HepG2 (cell line): ENCODE data around the gene FGF21. TPM values are rescaled to one million over a fixed set of nuclear protein-coding genes. Genes with fewer than 3 reads are reported as not detected.

Experiments
- CEBPG ChIP-seq: IDR thresholded peaks from 2 replicates; pipeline ENCODE4 v1.6.1; 2016
- EED ChIP-seq: sonication (generic); formaldehyde crosslinking; IDR thresholded peaks from 2 replicates; pipeline ENCODE4 v1.5.0; 2020; ENCODE audit warnings: mild to moderate bottlenecking, missing genetic modification reagents
- NFATC3 ChIP-seq: sonication (generic); formaldehyde crosslinking; IDR thresholded peaks from 2 replicates; pipeline ENCODE4 v1.5.1; 2020; ENCODE audit warnings: mild to moderate bottlenecking, missing genetic modification reagents
- ONECUT2 ChIP-seq: sonication (generic); formaldehyde crosslinking; IDR thresholded peaks from 2 replicates; pipeline ENCODE4 v1.4.0; 2020; ENCODE audit warnings: missing genetic modification reagents
- POLR2G ChIP-seq: fragments of 200-400 bp; formaldehyde crosslinking; IDR thresholded peaks from 2 replicates; pipeline ENCODE4 v1.6.1; 2018; ENCODE audit warnings: mild to moderate bottlenecking, low read depth, low read length, moderate library complexity
- RCOR2 ChIP-seq: IDR thresholded peaks from 2 replicates; pipeline ENCODE4 v1.6.1; 2016; ENCODE audit warnings: missing biosample characterization, missing genetic modification reagents
- REXO4 ChIP-seq: sonication (generic); formaldehyde crosslinking; IDR thresholded peaks from 2 replicates; pipeline ENCODE4 v1.8.0; 2022; ENCODE audit warnings: missing genetic modification reagents, mild to moderate bottlenecking, borderline replicate concordance
- RORA ChIP-seq: sonication (generic); formaldehyde crosslinking; IDR thresholded peaks from 2 replicates; pipeline ENCODE4 v1.5.0; 2020; ENCODE audit warnings: mild to moderate bottlenecking, missing genetic modification reagents, moderate library complexity
- SAFB2 ChIP-seq: sonication (generic); formaldehyde crosslinking; IDR thresholded peaks from 2 replicates; pipeline ENCODE4 v1.5.1; 2020; ENCODE audit warnings: missing genetic modification reagents, low read depth, mild to moderate bottlenecking, borderline replicate concordance
- SKI ChIP-seq: fragments of 450-650 bp; IDR thresholded peaks from one replicate; pipeline ENCODE4 v1.6.1; 2018; ENCODE audit warnings: mild to moderate bottlenecking; ENCODE audit not compliant: partially characterized antibody
- ZBTB7A ChIP-seq: sonication (generic); formaldehyde crosslinking; IDR thresholded peaks from 2 replicates; pipeline ENCODE4 v1.8.0; 2022; ENCODE audit warnings: mild to moderate bottlenecking, missing genetic modification reagents
- ZFAT ChIP-seq: sonication (generic); formaldehyde crosslinking; conservative IDR thresholded peaks from 2 replicates; pipeline ENCODE4 v1.8.1; 2023; ENCODE audit warnings: missing genetic modification reagents, inconsistent platforms
- ZNF101 ChIP-seq: sonication (generic); formaldehyde crosslinking; IDR thresholded peaks from 2 replicates; pipeline ENCODE4 v1.4.0; 2020; ENCODE audit warnings: mild to moderate bottlenecking, low read depth, missing genetic modification reagents, borderline replicate concordance
- ZNF550 ChIP-seq: sonication (generic); formaldehyde crosslinking; IDR thresholded peaks from 2 replicates; pipeline ENCODE4 v1.4.0; 2020; ENCODE audit warnings: mild to moderate bottlenecking, missing genetic modification reagents, borderline replicate concordance
- ZNF777 ChIP-seq: sonication (generic); formaldehyde crosslinking; IDR thresholded peaks from 2 replicates; pipeline ENCODE4 v1.4.0; 2020; ENCODE audit warnings: missing genetic modification reagents
- ZNF891 ChIP-seq: sonication (generic); formaldehyde crosslinking; IDR thresholded peaks from 2 replicates; pipeline ENCODE4 v1.5.0; 2020; ENCODE audit warnings: mild to moderate bottlenecking, missing genetic modification reagents
- polyA plus RNA-seq, 8 experiments: library from polyadenylated mRNA; depleted of rRNA in 3 of 8; stranded (reverse) in 7 of 8; unstranded in 1 of 8; fragments of >200 nt; fragmentation: Illumina TruSeq in 4 of 8; extraction: Trizol in 4 of 8; gene quantifications; 2 replicates each; pipeline versions ENCODE4 v1.2.1 to v1.2.3, GENCODE V29; 2011 to 2016; ENCODE audit warnings: low read depth in 4 of 8, missing spikeins in 1 of 8, mixed read lengths in 1 of 8; ENCODE audit not compliant: insufficient read depth in 1 of 8
- total RNA-seq, 5 experiments: library from RNA; depleted of rRNA; stranded (reverse); fragments of >200 nt; fragmentation: Illumina TruSeq; extraction: Trizol; gene quantifications; 2 replicates each; pipeline ENCODE4 v1.2.3, GENCODE V29; 2016; ENCODE audit warnings: low read depth in 1 of 5
- TF ChIP-seq, protein P1 (sequence below): sonication (generic); formaldehyde crosslinking; IDR thresholded peaks from 2 replicates; pipeline ENCODE4 v1.8.0; 2022; ENCODE audit warnings: missing genetic modification reagents, mild to moderate bottlenecking, borderline replicate concordance
- TF ChIP-seq, protein P2 (sequence below): sonication (generic); formaldehyde crosslinking; IDR thresholded peaks from 2 replicates; pipeline ENCODE4 v1.5.0; 2020; ENCODE audit warnings: mild to moderate bottlenecking, missing genetic modification reagents
- TF ChIP-seq, protein P3 (sequence below): sonication (generic); formaldehyde crosslinking; IDR thresholded peaks from 2 replicates; pipeline ENCODE4 v1.4.0; 2020; ENCODE audit warnings: missing genetic modification reagents, borderline replicate concordance
- TF ChIP-seq, protein P4 (sequence below), 2 experiments: sonication (generic) in 1 of 2; formaldehyde crosslinking in 1 of 2; IDR thresholded peaks; 2 replicates each; pipeline versions ENCODE4 v1.4.0 to v1.6.1; 2018 to 2020; ENCODE audit warnings: missing genetic modification reagents in 2 of 2, borderline replicate concordance in 1 of 2, low read depth in 1 of 2, mild to moderate bottlenecking in 1 of 2, missing biosample characterization in 1 of 2
- TF ChIP-seq, protein P5 (sequence below): IDR thresholded peaks from 2 replicates; pipeline ENCODE4 v1.6.1; 2016; ENCODE audit warnings: mild to moderate bottlenecking, missing biosample characterization, missing genetic modification reagents

Gene FGF21
- total and polyA plus RNA-seq, 2 of the 13 experiments (the other 11 are each of a cell fraction or from before 2014, with no cell fraction given) = 0.17 TPM; not detected in 1

DNA sequence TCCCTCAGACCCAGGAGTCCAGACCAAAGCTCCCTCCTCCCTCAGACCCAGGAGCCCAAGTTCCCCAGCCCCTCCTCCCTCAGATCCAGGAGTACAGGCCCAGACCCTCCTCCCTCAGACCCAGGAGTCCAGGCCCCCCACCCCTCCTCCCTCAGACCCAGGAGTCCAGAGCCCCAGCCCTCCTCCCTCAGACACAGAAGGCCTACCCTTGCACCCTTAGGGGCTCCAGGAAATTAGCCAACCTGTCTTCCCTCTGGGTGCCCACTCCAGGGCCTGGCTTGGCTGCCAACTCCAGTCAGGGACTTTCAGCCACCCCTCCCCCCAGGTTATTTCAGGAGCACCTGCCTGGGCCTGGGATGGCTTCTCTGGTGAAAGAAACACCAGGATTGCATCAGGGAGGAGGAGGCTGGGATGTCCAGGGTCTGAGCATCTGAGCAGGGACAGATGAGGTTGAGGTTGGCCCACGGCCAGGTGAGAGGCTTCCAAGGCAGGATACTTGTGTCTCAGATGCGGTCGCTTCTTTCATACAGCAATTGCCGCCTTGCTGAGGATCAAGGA is at the start of gene FGF21 (continued):
- TF ChIP-seq ZNF550 (no peak), ZNF891 (CRISPR knock-in tag) (no peak), ZFAT (CRISPR knock-in tag) (no peak), ONECUT2 (CRISPR knock-in tag) (no peak), CEBPG (CRISPR knock-in tag) (peak; percentile 97), RORA (CRISPR knock-in tag) (no peak), POLR2G (0 out of 2 replicates have a peak, but pooled peaks have one; percentile 27), REXO4 (no peak), ZNF777 (no peak), NFATC3 (CRISPR knock-in tag) (no peak), SKI (no peak), ZBTB7A (CRISPR knock-in tag) (no peak), SAFB2 (no peak), RCOR2 (CRISPR knock-in tag) (no peak), EED (no peak), ZNF101 (no peak)
- TF ChIP-seq, protein P1, sequence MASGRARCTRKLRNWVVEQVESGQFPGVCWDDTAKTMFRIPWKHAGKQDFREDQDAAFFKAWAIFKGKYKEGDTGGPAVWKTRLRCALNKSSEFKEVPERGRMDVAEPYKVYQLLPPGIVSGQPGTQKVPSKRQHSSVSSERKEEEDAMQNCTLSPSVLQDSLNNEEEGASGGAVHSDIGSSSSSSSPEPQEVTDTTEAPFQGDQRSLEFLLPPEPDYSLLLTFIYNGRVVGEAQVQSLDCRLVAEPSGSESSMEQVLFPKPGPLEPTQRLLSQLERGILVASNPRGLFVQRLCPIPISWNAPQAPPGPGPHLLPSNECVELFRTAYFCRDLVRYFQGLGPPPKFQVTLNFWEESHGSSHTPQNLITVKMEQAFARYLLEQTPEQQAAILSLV (CRISPR knock-in tag) = no peak
- TF ChIP-seq, protein P2, sequence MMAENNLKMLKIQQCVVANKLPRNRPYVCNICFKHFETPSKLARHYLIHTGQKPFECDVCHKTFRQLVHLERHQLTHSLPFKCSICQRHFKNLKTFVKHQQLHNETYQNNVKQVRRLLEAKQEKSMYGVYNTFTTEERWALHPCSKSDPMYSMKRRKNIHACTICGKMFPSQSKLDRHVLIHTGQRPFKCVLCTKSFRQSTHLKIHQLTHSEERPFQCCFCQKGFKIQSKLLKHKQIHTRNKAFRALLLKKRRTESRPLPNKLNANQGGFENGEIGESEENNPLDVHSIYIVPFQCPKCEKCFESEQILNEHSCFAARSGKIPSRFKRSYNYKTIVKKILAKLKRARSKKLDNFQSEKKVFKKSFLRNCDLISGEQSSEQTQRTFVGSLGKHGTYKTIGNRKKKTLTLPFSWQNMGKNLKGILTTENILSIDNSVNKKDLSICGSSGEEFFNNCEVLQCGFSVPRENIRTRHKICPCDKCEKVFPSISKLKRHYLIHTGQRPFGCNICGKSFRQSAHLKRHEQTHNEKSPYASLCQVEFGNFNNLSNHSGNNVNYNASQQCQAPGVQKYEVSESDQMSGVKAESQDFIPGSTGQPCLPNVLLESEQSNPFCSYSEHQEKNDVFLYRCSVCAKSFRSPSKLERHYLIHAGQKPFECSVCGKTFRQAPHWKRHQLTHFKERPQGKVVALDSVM (CRISPR knock-in tag) = peak; percentile 63; the same call in 1 of the 2 replicates
- TF ChIP-seq, protein P3, sequence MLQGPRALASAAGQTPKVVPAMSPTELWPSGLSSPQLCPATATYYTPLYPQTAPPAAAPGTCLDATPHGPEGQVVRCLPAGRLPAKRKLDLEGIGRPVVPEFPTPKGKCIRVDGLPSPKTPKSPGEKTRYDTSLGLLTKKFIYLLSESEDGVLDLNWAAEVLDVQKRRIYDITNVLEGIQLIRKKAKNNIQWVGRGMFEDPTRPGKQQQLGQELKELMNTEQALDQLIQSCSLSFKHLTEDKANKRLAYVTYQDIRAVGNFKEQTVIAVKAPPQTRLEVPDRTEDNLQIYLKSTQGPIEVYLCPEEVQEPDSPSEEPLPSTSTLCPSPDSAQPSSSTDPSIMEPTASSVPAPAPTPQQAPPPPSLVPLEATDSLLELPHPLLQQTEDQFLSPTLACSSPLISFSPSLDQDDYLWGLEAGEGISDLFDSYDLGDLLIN (CRISPR knock-in tag) = no peak
- TF ChIP-seq, protein P4, sequence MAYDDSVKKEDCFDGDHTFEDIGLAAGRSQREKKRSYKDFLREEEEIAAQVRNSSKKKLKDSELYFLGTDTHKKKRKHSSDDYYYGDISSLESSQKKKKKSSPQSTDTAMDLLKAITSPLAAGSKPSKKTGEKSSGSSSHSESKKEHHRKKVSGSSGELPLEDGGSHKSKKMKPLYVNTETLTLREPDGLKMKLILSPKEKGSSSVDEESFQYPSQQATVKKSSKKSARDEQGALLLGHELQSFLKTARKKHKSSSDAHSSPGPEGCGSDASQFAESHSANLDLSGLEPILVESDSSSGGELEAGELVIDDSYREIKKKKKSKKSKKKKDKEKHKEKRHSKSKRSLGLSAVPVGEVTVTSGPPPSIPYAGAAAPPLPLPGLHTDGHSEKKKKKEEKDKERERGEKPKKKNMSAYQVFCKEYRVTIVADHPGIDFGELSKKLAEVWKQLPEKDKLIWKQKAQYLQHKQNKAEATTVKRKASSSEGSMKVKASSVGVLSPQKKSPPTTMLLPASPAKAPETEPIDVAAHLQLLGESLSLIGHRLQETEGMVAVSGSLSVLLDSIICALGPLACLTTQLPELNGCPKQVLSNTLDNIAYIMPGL (CRISPR knock-in tag; IDR thresholded peaks at IDR 0.05; ENCODE audit: borderline replicate concordance in 1 of 2, low read depth in 1 of 2) = no peak
- TF ChIP-seq, protein P5, sequence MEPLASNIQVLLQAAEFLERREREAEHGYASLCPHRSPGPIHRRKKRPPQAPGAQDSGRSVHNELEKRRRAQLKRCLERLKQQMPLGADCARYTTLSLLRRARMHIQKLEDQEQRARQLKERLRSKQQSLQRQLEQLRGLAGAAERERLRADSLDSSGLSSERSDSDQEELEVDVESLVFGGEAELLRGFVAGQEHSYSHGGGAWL (CRISPR knock-in tag) = no peak
